ENCODE measurements around the gene ZBP1.

Gene ZBP1

DNA sequence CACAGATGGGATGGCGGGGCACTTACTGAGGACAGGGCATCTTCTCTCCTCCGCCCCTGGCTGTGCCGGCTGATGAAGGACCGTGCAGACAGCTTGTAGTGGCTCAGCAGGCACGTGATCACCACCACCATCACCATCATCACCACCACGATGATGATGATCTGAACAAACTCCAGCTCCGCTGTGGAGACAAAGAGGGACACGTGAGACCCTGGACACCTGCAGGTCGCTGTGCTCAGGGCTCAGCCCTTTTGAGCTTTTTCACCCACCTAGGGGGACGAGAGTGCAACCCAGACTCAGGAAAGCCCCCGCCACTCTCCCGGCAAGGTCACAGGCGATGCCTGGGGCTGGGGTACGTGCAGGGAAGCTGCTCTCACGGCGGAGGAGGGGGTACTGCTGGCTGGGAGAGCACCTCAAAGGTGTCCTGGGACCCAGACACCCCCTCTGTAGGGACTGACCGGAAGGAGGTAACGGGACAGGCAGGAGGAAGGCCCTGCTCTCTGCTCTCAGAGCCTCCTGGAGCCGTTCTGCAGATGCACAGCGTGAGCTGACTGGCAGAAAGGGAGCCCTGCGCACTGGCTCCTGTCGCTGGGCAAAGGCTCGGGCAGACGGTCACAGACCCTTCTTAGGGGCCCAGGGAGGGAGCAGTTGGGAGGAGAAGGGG is 39.4 kb upstream of the ZBP1 start:
- no peak for DNase-seq (ENCODE audit: low read depth, low spot score)
- Histone ChIP-seq H3K27ac (no peak overlapping the region), H3K9me3 (ENCODE audit: low read depth, low read length) (no peaks in the 10 kb centered on the region), H3K4me3 (no peak overlapping the region), H3K36me3 (ENCODE audit: insufficient read depth, low read length) (no peaks in the 10 kb centered on the region), H3K9ac (ENCODE audit: insufficient read length) (no peak overlapping the region)
- TF ChIP-seq FOXP2 (optimal IDR thresholded peaks at IDR 0.05; ENCODE audit: control extremely low read depth, extremely low read length, insufficient read depth) (no peak), EZH2 (IDR thresholded peaks at IDR 0.05) (no peak), POLR2AphosphoS5 (IDR thresholded peaks at IDR 0.05; ENCODE audit: borderline replicate concordance, low read depth, low read length) (no peak)

DNA sequence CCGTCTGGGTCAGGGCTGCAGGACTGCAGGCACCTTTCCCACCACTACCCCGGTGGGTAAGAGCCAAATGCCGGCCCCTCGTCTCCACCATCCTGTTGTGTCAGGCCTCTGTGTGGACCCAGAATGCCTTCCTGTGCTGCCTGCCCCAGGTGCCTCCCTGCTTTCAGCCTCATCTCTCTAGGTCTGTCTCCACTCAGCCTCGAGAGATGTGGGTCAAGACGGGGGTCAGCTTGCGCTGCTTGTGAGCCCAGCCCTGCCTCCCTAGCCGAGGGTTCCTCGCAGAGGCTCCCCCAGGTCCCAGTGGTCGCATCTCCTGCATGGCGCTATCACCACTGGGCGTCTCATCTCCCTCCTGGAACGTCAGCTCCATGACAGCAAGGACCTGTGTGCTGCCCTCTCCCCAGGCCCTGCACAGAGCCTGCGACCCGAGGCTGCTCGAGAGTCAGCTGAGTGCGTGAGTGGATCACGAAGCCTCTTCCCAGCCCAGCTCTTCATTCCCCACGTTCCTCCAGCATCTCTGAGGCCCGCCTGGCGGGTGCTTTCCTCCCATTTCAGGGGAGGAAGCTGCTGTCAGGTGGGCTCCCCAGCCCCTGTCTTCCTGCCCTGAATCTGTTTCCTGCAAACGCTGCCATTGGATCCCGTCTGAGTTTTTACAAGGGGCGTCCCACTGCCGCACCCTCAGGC is 38.7 kb upstream of the ZBP1 start:
- TF ChIP-seq EZH2 (IDR thresholded peaks at IDR 0.05) = no peak
- TF ChIP-seq FOXP2 (optimal IDR thresholded peaks at IDR 0.05; ENCODE audit: control extremely low read depth, extremely low read length, insufficient read depth) = no peak
- TF ChIP-seq POLR2AphosphoS5 (IDR thresholded peaks at IDR 0.05; ENCODE audit: borderline replicate concordance, low read depth, low read length) = no peak
- H3K4me3 ChIP-seq = no peak overlapping the region
- H3K9ac ChIP-seq (ENCODE audit: insufficient read length) = no peak overlapping the region
- H3K27ac ChIP-seq = no peak overlapping the region
- H3K9me3 ChIP-seq (ENCODE audit: low read depth, low read length) = no peaks in the 10 kb centered on the region
- no peaks in the 10 kb centered on the region for H3K36me3 ChIP-seq (ENCODE audit: insufficient read depth, low read length)
- DNase-seq (ENCODE audit: low read depth, low spot score) = no peak

DNA sequence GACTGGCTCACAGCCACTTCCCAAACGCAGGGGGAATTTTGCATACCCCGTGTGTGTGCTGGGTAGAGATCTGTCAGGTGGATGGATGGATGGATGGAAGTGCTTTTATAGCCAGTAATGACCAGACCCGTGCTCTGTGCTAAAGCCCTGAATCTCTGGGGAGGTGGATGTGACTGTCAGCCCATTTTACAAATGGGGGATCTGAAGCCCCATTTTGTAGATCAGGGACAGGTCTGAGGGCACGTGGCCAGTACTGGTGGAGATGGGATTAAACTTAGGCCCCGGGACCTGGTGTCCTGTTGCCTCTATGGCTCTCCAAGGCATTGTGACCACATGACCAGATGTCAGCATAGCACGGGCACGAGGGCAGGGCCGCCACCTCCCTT is 38.2 kb upstream of the ZBP1 start:
- TF ChIP-seq EZH2 (IDR thresholded peaks at IDR 0.05) = no peak
- no peak for TF ChIP-seq FOXP2 (optimal IDR thresholded peaks at IDR 0.05; ENCODE audit: control extremely low read depth, extremely low read length, insufficient read depth)
- TF ChIP-seq POLR2AphosphoS5 (IDR thresholded peaks at IDR 0.05; ENCODE audit: borderline replicate concordance, low read depth, low read length) = no peak
- Histone ChIP-seq H3K9ac (ENCODE audit: insufficient read length) (no peak overlapping the region), H3K4me3 (no peak overlapping the region), H3K27ac (no peak overlapping the region), H3K9me3 (ENCODE audit: low read depth, low read length) (no peaks in the 10 kb centered on the region), H3K36me3 (ENCODE audit: insufficient read depth, low read length) (no peaks in the 10 kb centered on the region)
- DNase-seq (ENCODE audit: low read depth, low spot score) = no peak

DNA sequence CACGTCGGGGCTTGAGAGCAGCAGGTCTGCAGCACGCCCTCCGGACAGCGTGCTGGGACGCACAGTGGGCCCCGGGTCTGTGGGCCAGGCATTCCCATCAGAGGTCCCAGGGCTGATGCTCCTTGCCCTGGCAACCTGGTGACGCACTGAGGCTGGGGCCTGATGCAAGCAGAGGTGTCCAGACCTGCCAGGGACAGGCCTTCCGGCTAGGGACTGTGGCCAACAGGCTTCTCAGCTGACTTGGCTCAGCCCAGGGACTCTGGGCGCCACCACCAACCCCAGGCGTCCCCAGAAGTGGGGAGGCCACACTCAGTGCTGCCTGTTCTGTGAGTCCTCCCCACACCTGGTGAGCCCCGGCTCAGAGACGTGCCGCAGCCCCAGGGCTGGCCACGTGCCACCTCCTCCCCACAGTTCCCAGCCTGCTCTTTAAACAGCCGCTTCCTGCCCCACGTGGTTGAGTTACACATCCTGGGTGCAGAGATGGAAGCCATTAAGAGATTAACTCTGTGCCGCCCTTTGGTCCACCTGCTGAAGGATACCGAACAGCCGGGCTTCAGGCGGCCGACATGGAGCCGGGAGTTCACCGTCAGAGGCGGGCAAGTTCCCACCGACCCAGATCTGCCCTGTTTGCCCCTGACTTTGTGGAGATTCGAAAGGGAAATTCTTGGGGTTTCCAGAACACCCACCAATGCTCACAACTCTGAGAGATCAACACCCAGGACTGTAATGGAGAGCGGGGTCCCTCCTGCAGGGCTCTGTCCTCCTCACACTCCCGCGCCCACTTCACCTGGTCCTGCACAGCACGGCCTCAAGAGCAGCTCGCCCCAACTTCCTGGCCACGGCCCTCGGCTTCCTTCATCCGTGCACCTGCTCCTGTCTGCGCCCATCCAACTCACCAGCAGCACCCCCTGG is 37.6 kb upstream of the ZBP1 start:
- TF ChIP-seq EZH2 (IDR thresholded peaks at IDR 0.05) (no peak), POLR2AphosphoS5 (IDR thresholded peaks at IDR 0.05; ENCODE audit: borderline replicate concordance, low read depth, low read length) (no peak), FOXP2 (optimal IDR thresholded peaks at IDR 0.05; ENCODE audit: control extremely low read depth, extremely low read length, insufficient read depth) (no peak)
- Histone ChIP-seq H3K9ac (ENCODE audit: insufficient read length) (no peak overlapping the region), H3K9me3 (ENCODE audit: low read depth, low read length) (no peaks in the 10 kb centered on the region), H3K4me3 (no peak overlapping the region), H3K27ac (no peak overlapping the region), H3K36me3 (ENCODE audit: insufficient read depth, low read length) (no peaks in the 10 kb centered on the region)
- no peak for DNase-seq (ENCODE audit: low read depth, low spot score)

- H3K9ac ChIP-seq (ENCODE audit: insufficient read length) = no peak overlapping the region
- H3K9me3 ChIP-seq (ENCODE audit: low read depth, low read length) = no peaks in the 10 kb centered on the region
- DNase-seq (ENCODE audit: low read depth, low spot score) = no peak
- no peak overlapping the region for H3K27ac ChIP-seq
- TF ChIP-seq POLR2AphosphoS5 (IDR thresholded peaks at IDR 0.05; ENCODE audit: borderline replicate concordance, low read depth, low read length) = no peak
- TF ChIP-seq FOXP2 (optimal IDR thresholded peaks at IDR 0.05; ENCODE audit: control extremely low read depth, extremely low read length, insufficient read depth) = no peak
- TF ChIP-seq EZH2 (IDR thresholded peaks at IDR 0.05) = no peak
- no peaks in the 10 kb centered on the region for H3K36me3 ChIP-seq (ENCODE audit: insufficient read depth, low read length)
- H3K4me3 ChIP-seq = no peak overlapping the region
Observed at GRCh38 chr20:57656821-57657534, 36.8 kb upstream of the ZBP1 start.

DNA sequence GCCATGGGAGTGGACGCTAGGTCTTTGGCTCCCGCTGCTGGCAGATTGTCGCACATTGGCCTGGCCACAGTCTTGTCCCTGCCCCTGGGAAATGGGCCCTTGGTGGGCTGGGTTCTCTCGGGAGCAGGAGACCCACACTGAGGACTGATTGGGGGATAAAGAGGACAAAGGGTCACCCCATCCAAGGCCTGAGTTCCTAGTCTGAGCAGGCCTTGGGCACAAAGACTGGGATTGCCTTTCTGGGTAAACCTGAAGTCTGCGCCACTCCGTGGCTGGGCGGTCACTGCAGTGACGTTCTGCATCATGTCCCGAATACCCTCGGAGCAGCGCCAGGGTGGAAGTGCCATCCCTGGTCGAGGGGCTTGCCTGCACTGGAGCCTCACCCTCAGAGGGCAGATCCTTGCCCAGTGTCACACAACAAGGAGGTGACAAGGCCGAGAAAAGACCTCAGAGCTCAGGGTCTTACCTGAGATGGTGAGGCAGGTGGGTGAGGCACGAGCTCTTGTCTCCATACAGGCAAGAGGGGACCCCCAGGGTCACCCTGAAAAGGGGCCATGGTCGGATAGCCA is 36.1 kb upstream of the ZBP1 start:
- no peak overlapping the region for H3K4me3 ChIP-seq
- H3K27ac ChIP-seq = no peak overlapping the region

DNA sequence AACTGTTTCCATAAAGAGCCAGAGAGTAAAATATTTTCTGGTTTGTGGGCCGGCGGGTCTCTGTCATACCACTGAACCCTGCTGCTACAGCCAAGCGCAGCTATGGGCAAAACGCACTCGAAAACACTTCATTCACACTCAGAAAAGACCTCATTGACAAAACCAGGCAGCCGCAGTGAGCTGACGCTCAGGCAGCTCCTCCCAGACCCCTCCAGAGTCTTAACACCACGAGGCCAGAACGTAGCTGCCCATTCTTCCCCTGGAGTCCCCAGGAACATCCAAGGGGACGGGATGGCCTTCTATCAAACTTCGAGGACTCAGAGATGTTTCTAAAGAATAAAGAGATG is 35.6 kb upstream of the ZBP1 start:
- Histone ChIP-seq H3K27ac (no peak overlapping the region), H3K9me3 (ENCODE audit: low read depth, low read length) (no peaks in the 10 kb centered on the region), H3K4me3 (no peak overlapping the region), H3K9ac (ENCODE audit: insufficient read length) (no peak overlapping the region), H3K36me3 (ENCODE audit: insufficient read depth, low read length) (no peaks in the 10 kb centered on the region)
- TF ChIP-seq POLR2AphosphoS5 (IDR thresholded peaks at IDR 0.05; ENCODE audit: borderline replicate concordance, low read depth, low read length) (no peak), FOXP2 (optimal IDR thresholded peaks at IDR 0.05; ENCODE audit: control extremely low read depth, extremely low read length, insufficient read depth) (no peak), EZH2 (IDR thresholded peaks at IDR 0.05) (no peak)
- no peak for DNase-seq (ENCODE audit: low read depth, low spot score)

More for the DNA sequence above, 36.1 kb upstream of the ZBP1 start:
- no peak for DNase-seq (ENCODE audit: low read depth, low spot score)
- H3K9ac ChIP-seq (ENCODE audit: insufficient read length) = no peak overlapping the region
- no peaks in the 10 kb centered on the region for H3K9me3 ChIP-seq (ENCODE audit: low read depth, low read length)
- no peaks in the 10 kb centered on the region for H3K36me3 ChIP-seq (ENCODE audit: insufficient read depth, low read length)
- TF ChIP-seq POLR2AphosphoS5 (IDR thresholded peaks at IDR 0.05; ENCODE audit: borderline replicate concordance, low read depth, low read length) (no peak), FOXP2 (optimal IDR thresholded peaks at IDR 0.05; ENCODE audit: control extremely low read depth, extremely low read length, insufficient read depth) (no peak), EZH2 (IDR thresholded peaks at IDR 0.05) (no peak)

All from SK-N-MC (cell line).